ENCODE results near the gene CCDC196. TPM values are rescaled to one million over a fixed set of nuclear protein-coding genes. Genes with fewer than 3 reads are reported as not detected.
A peak's percentile ranks its signal among the peaks of the same experiment; 100 is the strongest.

Gene CCDC196
- total and polyA plus RNA-seq, 10 of the 15 experiments (the other 5 are each of a cell fraction or from before 2014, with no cell fraction given), result 0.03 to 0.52 (median 0.28) TPM; not detected in 7

- no peaks in the 10 kb centered on the region for H3K27me3 ChIP-seq (replicated peaks in 1 of 2; ENCODE audit: control insufficient read depth in 2 of 2, insufficient read depth in 2 of 2, low read length in 1 of 2)
- H3K4me2 ChIP-seq (ENCODE audit: control insufficient read depth, insufficient read depth), result peak overlapping the region; percentile 68
- peak; percentile 62 for FAIRE-seq
- peak; percentile 1; the same call in 2 of the 3 replicates for ATAC-seq
- no peaks in the 10 kb centered on the region for H3K36me3 ChIP-seq (ENCODE audit: control insufficient read depth in 2 of 2, insufficient read depth in 2 of 2, low read length in 1 of 2)
- intact Hi-C loops (cut with micrococcal nuclease; ENCODE audit: unreplicated experiment), result no loop called here
- no peaks in the 10 kb centered on the region for H3K9me3 ChIP-seq (replicated peaks; ENCODE audit: control insufficient read depth, insufficient read depth, low read length)
- H3K4me3 ChIP-seq, result peak overlapping the region; percentile 16; the same call in 1 of the 2 replicates
- H3K27ac ChIP-seq (ENCODE audit: control insufficient read depth, insufficient read depth), result 0 out of 2 replicates have a peak overlapping the region, but pooled peaks have one; percentile 26
- BruUV-seq (replicated peaks), result no TSS peak
- H3K4me1 ChIP-seq (ENCODE audit: control insufficient read depth, insufficient read depth, low read length), result peaks cover 8% of the 10 kb centered on the region
- ChIA-PET CTCF (interaction anchor here (0.6 to 1.6 kb wide), 4 partner anchors 16 to 145 kb away, joined by 3 to 8 read pairs (median 4); no protein-coding TSS in a partner anchor), POLR2A (interaction anchor here (1.4 kb wide), 1 partner anchor 19 kb away, joined by 4 read pairs; no protein-coding TSS in a partner anchor), RAD21 (ENCODE audit: unreplicated experiment) (interaction anchor here (1.0 kb wide), 1 partner anchor 15 kb away, joined by 4 read pairs; no protein-coding TSS in a partner anchor), SMC1A (ENCODE audit: uncharacterized antibody, unreplicated experiment) (interaction anchor here (0.5 to 2.7 kb wide), 10 partner anchors 8 to 710 kb away, joined by 3 to 9 read pairs (median 4); no protein-coding TSS in a partner anchor)
- peaks cover 84% of the 10 kb centered on the region for H3K79me2 ChIP-seq (ENCODE audit: control insufficient read depth, insufficient read depth, low read length)
- H2AFZ ChIP-seq (ENCODE audit: control insufficient read depth, low read depth, low read length), result no peak overlapping the region
- 85% methylated on average over 1 of the region's 1 CpG for WGBS (ENCODE audit: insufficient coverage, insufficient replicate concordance, low lambda C conversion rate, missing lambda C conversion rate)
- no peaks in the 10 kb centered on the region; the same call in 1 of the 2 replicates for H4K20me1 ChIP-seq (ENCODE audit: control insufficient read depth, insufficient read depth)
- H3K9ac ChIP-seq (ENCODE audit: control insufficient read depth, insufficient read depth, low read length), result no peak overlapping the region
- no peak for DNase-seq (ENCODE audit: low read depth, low spot score)
- in situ Hi-C loops (cut with MboI), result no loop called here
- no peak for TF ChIP-seq ZBTB11 (CRISPR knock-in tag; IDR thresholded peaks at IDR 0.05)
- TF ChIP-seq EP300 (IDR thresholded peaks at IDR 0.05; ENCODE audit: borderline replicate concordance in 1 of 2, control insufficient read depth in 1 of 2, low read depth in 2 of 2, low read length in 2 of 2), result peak in 1 of 2 experiments; percentile 53; a peak in 1 of 4 replicates
- peak; percentile 87 for TF ChIP-seq SKIL (IDR thresholded peaks at IDR 0.05; ENCODE audit: low read depth, poor library complexity, severe bottlenecking)
- peak; percentile 85 for TF ChIP-seq RAD51 (IDR thresholded peaks at IDR 0.05)
- no peak for TF ChIP-seq STAT3 (IDR thresholded peaks at IDR 0.05; ENCODE audit: low read depth, low read length)
- TF ChIP-seq, protein P1, sequence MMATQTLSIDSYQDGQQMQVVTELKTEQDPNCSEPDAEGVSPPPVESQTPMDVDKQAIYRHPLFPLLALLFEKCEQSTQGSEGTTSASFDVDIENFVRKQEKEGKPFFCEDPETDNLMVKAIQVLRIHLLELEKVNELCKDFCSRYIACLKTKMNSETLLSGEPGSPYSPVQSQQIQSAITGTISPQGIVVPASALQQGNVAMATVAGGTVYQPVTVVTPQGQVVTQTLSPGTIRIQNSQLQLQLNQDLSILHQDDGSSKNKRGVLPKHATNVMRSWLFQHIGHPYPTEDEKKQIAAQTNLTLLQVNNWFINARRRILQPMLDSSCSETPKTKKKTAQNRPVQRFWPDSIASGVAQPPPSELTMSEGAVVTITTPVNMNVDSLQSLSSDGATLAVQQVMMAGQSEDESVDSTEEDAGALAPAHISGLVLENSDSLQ (IDR thresholded peaks at IDR 0.05), result peak; percentile 15; the same call in 1 of the 2 replicates
- TF ChIP-seq ZNF384 (IDR thresholded peaks at IDR 0.05; ENCODE audit: borderline replicate concordance, low read depth, low read length), result peak; percentile 81
- TF ChIP-seq YY1 (IDR thresholded peaks at IDR 0.05; ENCODE audit: low read depth, low read length), result no peak
- TF ChIP-seq EGR1 (IDR thresholded peaks at IDR 0.05; ENCODE audit: borderline replicate concordance in 1 of 2, low read depth in 2 of 2, low read length in 2 of 2), result no peak
- no peak for TF ChIP-seq PAX5 (IDR thresholded peaks at IDR 0.05; ENCODE audit: borderline replicate concordance, low read depth, low read length)
- peak; percentile 71 for TF ChIP-seq MTA2 (IDR thresholded peaks at IDR 0.05; ENCODE audit: low read depth)
- TF ChIP-seq LARP7 (IDR thresholded peaks at IDR 0.05), result no peak
- TF ChIP-seq MEF2A (IDR thresholded peaks at IDR 0.05; ENCODE audit: insufficient read depth, low read depth, low read length), result 0 out of 2 replicates have a peak, but pooled peaks have one; percentile 45
- no peak for TF ChIP-seq POLR2AphosphoS5 (IDR thresholded peaks at IDR 0.05; ENCODE audit: low read length)
- TF ChIP-seq MEF2B (IDR thresholded peaks at IDR 0.05; ENCODE audit: partially characterized antibody, poor library complexity, severe bottlenecking), result peak; percentile 75
- TF ChIP-seq RUNX3 (IDR thresholded peaks at IDR 0.05; ENCODE audit: low read length), result peak; percentile 15; the same call in 1 of the 2 replicates
Measured at GRCh38 chr14:66511849-66512248, 25.7 kb downstream of the CCDC196 start.
